ENCODE data around the gene NTRK3. TPM values are rescaled to one million over a fixed set of nuclear protein-coding genes. Genes with fewer than 3 reads are reported as not detected.

The NTRK3 gene
- total RNA-seq, 1 donor from 2014 or later, result 6.4 TPM

GRCh38 chr15:87917480-87917879 is 339.1 kb downstream of the NTRK3 start:
- no peaks in the 10 kb centered on the region for H3K36me3 Mint-ChIP-seq (ENCODE audit: low read depth, unreplicated experiment)
- no peaks in the 10 kb centered on the region for H3K9me3 Mint-ChIP-seq (ENCODE audit: unreplicated experiment)
- no peak overlapping the region for H3K27ac Mint-ChIP-seq (ENCODE audit: unreplicated experiment)
- DNase-seq (ENCODE audit: low spot score), result no peak
- TF ChIP-seq CTCF (IDR thresholded peaks at IDR 0.05; ENCODE audit: unreplicated experiment), result no peak
- no peaks in the 10 kb centered on the region for H3K27me3 Mint-ChIP-seq (ENCODE audit: unreplicated experiment)
- H3K4me1 Mint-ChIP-seq (ENCODE audit: unreplicated experiment), result no peaks in the 10 kb centered on the region
- H3K4me3 Mint-ChIP-seq (ENCODE audit: unreplicated experiment), result no peak overlapping the region

- DNase-seq (ENCODE audit: low spot score), result no peak
- no peaks in the 10 kb centered on the region for H3K27me3 Mint-ChIP-seq (ENCODE audit: unreplicated experiment)
- H3K4me3 Mint-ChIP-seq (ENCODE audit: unreplicated experiment), result no peak overlapping the region
- no peak for TF ChIP-seq CTCF (IDR thresholded peaks at IDR 0.05; ENCODE audit: unreplicated experiment)
- H3K9me3 Mint-ChIP-seq (ENCODE audit: unreplicated experiment), result no peaks in the 10 kb centered on the region
- no peak overlapping the region for H3K27ac Mint-ChIP-seq (ENCODE audit: unreplicated experiment)
- H3K36me3 Mint-ChIP-seq (ENCODE audit: low read depth, unreplicated experiment), result no peaks in the 10 kb centered on the region
- no peaks in the 10 kb centered on the region for H3K4me1 Mint-ChIP-seq (ENCODE audit: unreplicated experiment)
These were observed 340.3 kb downstream of the NTRK3 start for GRCh38 chr15:87916208-87916607.

- Mint-ChIP-seq H3K36me3 (ENCODE audit: low read depth, unreplicated experiment) (no peaks in the 10 kb centered on the region), H3K27ac (ENCODE audit: unreplicated experiment) (no peak overlapping the region), H3K4me3 (ENCODE audit: unreplicated experiment) (no peak overlapping the region), H3K4me1 (ENCODE audit: unreplicated experiment) (peaks cover 4% of the 10 kb centered on the region), H3K9me3 (ENCODE audit: unreplicated experiment) (no peaks in the 10 kb centered on the region), H3K27me3 (ENCODE audit: unreplicated experiment) (peaks cover 4% of the 10 kb centered on the region)
- no peak for DNase-seq (ENCODE audit: low spot score)
- TF ChIP-seq CTCF (IDR thresholded peaks at IDR 0.05; ENCODE audit: unreplicated experiment), result no peak
These were observed 346.2 kb downstream of the NTRK3 start for GRCh38 chr15:87910301-87910700.

- H3K27me3 Mint-ChIP-seq (ENCODE audit: unreplicated experiment), result peaks cover 4% of the 10 kb centered on the region
- H3K36me3 Mint-ChIP-seq (ENCODE audit: low read depth, unreplicated experiment), result no peaks in the 10 kb centered on the region
These were observed 348.7 kb downstream of the NTRK3 start for GRCh38 chr15:87907676-87908446.

More at GRCh38 chr15:87907676-87908446, 348.7 kb downstream of the NTRK3 start:
- no peak overlapping the region for H3K27ac Mint-ChIP-seq (ENCODE audit: unreplicated experiment)
- H3K4me3 Mint-ChIP-seq (ENCODE audit: unreplicated experiment), result no peak overlapping the region
- TF ChIP-seq CTCF (IDR thresholded peaks at IDR 0.05; ENCODE audit: unreplicated experiment), result no peak
- H3K4me1 Mint-ChIP-seq (ENCODE audit: unreplicated experiment), result peaks cover 4% of the 10 kb centered on the region
- DNase-seq (ENCODE audit: low spot score), result no peak
- H3K9me3 Mint-ChIP-seq (ENCODE audit: unreplicated experiment), result no peaks in the 10 kb centered on the region

Data from endothelial cell (in vitro differentiated cells).